Cardiac muscle cell (in vitro differentiated cells and primary cell): ENCODE data around the gene MAP3K5. TPM values are rescaled to one million over a fixed set of nuclear protein-coding genes. Genes with fewer than 3 reads are reported as not detected.

Experiments
- DNase-seq, 2 donors: peaks; one replicate each; pipeline versions ENCODE4 v3.0.0 to v3.0.0-alpha.2; 2010 to 2017; ENCODE audit warnings: low read depth in 1 of 2, low spot score in 1 of 2
- H3K27ac ChIP-seq: fragments of 200-600 bp; sonication (generic); 2 replicates; pipeline ENCODE4 v1.5.1; 2016
- H3K27me3 ChIP-seq: fragments of 200-600 bp; sonication (generic); 2 replicates; pipeline ENCODE4 v1.6.0; 2016; ENCODE audit warnings: control low read depth
- H3K36me3 ChIP-seq: fragments of 200-600 bp; sonication (generic); 2 replicates; pipeline ENCODE4 v1.5.1; 2016; ENCODE audit warnings: control low read depth
- H3K4me1 ChIP-seq: fragments of 200-600 bp; sonication (generic); 2 replicates; pipeline ENCODE4 v1.8.1; 2017; ENCODE audit warnings: low read depth, mild to moderate bottlenecking, mixed run types
- H3K4me3 ChIP-seq: fragments of 200-600 bp; sonication (generic); 2 replicates; pipeline ENCODE4 v1.5.1; 2016; ENCODE audit warnings: mild to moderate bottlenecking
- H3K9me3 ChIP-seq: fragments of 200-600 bp; sonication (generic); 2 replicates; pipeline ENCODE4 v1.5.1; 2017; ENCODE audit warnings: low read depth, mild to moderate bottlenecking, control low read depth
- polyA plus RNA-seq: library from polyadenylated mRNA; unstranded; fragments of >200 nt; fragmentation: Nextera tagmentation; extraction: Ambion mirVana; gene quantifications from 2 replicates; pipeline ENCODE4 v1.2.1, GENCODE V29; 2016
- total RNA-seq: library from RNA; depleted of rRNA; stranded (reverse); fragments of >200 nt; gene quantifications from 2 replicates; pipeline ENCODE4 v1.2.3, GENCODE V29; 2016
- TF ChIP-seq, protein P1 (sequence below): IDR thresholded peaks from 2 replicates; pipeline ENCODE4 v1.5.1; 2012; ENCODE audit warnings: low read depth, mild to moderate bottlenecking, low read length

The MAP3K5 gene
- total and polyA plus RNA-seq, 2 experiments from 2014 or later: 2.8 to 3.0 TPM

DNA sequence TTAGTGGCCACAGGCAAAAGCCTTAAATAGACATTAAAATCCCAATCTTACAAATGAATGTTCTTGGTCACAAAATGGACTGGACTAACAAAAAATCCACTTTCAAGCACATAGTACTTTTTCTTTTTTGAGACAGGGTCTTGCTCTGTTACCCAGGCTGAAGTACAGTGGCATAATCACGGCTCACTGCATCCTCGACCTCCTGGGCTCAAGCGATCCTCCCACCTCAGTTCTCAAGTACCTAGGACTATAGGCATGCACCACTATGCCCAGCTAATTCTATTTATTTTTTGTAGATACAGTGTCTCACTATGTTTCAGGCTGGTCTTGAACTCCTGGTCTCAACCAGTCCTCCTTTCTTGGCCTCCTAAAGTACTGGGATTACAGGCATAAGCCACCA is 59.4 kb downstream of the MAP3K5 start:
- TF ChIP-seq, protein P1, sequence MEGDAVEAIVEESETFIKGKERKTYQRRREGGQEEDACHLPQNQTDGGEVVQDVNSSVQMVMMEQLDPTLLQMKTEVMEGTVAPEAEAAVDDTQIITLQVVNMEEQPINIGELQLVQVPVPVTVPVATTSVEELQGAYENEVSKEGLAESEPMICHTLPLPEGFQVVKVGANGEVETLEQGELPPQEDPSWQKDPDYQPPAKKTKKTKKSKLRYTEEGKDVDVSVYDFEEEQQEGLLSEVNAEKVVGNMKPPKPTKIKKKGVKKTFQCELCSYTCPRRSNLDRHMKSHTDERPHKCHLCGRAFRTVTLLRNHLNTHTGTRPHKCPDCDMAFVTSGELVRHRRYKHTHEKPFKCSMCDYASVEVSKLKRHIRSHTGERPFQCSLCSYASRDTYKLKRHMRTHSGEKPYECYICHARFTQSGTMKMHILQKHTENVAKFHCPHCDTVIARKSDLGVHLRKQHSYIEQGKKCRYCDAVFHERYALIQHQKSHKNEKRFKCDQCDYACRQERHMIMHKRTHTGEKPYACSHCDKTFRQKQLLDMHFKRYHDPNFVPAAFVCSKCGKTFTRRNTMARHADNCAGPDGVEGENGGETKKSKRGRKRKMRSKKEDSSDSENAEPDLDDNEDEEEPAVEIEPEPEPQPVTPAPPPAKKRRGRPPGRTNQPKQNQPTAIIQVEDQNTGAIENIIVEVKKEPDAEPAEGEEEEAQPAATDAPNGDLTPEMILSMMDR: no peak
- H3K27ac ChIP-seq: no peak overlapping the region
- peaks cover 5% of the 10 kb centered on the region for H3K4me1 ChIP-seq
- DNase-seq: no peak
- H3K27me3 ChIP-seq: no peaks in the 10 kb centered on the region
- H3K36me3 ChIP-seq: no peaks in the 10 kb centered on the region
- H3K9me3 ChIP-seq: no peaks in the 10 kb centered on the region
- no peak overlapping the region for H3K4me3 ChIP-seq

DNA sequence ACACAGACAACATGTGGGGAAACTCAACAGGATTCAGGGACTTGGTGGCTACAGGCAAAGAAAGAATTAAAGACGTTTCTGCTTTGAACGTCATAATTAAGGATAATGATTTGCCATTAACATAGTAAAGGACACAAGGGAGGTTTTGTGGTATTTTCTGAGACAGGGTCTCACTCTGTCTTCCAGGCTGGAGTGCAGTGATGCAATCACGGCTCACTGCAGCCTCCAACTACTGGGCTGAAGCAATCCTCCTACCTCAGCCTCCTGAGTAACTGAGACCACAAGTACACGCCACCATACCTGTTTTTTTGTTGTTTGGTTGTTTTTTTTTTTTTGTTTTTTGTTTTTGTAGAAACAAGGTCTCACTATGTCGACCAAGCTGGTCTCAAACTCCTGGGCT is 62.4 kb downstream of the MAP3K5 start:
- DNase-seq: no peak
- TF ChIP-seq, protein P1: no peak

DNA sequence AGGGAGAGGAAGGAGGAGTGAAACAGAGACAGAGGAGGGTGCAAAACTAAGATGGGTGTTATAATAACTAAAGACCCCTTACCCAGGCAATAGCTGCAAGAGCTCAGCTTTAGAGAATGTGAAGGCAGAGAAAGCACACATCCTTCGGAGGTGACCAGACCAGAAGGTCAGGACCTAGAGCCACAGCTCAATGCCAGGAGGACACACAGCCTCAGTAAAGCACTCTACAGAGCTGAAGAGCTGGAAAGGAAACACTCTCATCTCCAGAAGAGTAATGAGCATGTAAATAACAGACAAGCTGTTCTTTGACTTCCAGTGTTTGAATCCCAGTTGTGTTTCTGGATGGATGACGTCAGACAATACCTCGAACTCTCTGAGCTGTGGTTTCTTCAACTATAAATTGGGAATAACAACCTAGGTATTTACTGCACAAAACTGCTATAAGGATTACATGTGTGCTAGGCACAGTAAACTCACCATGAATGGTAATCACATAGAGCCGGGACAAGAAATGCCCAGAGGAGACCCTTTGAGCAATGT is 63.2 kb downstream of the MAP3K5 start:
- Histone ChIP-seq H3K36me3 (no peaks in the 10 kb centered on the region), H3K27me3 (no peaks in the 10 kb centered on the region), H3K27ac (no peak overlapping the region), H3K4me3 (no peak overlapping the region), H3K9me3 (no peaks in the 10 kb centered on the region), H3K4me1 (no peaks in the 10 kb centered on the region)
- TF ChIP-seq, protein P1: no peak
- DNase-seq: no peak

More for the DNA sequence above, 62.4 kb downstream of the MAP3K5 start:
- no peaks in the 10 kb centered on the region for H3K9me3 ChIP-seq
- no peak overlapping the region for H3K4me3 ChIP-seq
- H3K27ac ChIP-seq: no peak overlapping the region
- no peaks in the 10 kb centered on the region for H3K4me1 ChIP-seq
- no peaks in the 10 kb centered on the region for H3K36me3 ChIP-seq
- H3K27me3 ChIP-seq: no peaks in the 10 kb centered on the region

DNA sequence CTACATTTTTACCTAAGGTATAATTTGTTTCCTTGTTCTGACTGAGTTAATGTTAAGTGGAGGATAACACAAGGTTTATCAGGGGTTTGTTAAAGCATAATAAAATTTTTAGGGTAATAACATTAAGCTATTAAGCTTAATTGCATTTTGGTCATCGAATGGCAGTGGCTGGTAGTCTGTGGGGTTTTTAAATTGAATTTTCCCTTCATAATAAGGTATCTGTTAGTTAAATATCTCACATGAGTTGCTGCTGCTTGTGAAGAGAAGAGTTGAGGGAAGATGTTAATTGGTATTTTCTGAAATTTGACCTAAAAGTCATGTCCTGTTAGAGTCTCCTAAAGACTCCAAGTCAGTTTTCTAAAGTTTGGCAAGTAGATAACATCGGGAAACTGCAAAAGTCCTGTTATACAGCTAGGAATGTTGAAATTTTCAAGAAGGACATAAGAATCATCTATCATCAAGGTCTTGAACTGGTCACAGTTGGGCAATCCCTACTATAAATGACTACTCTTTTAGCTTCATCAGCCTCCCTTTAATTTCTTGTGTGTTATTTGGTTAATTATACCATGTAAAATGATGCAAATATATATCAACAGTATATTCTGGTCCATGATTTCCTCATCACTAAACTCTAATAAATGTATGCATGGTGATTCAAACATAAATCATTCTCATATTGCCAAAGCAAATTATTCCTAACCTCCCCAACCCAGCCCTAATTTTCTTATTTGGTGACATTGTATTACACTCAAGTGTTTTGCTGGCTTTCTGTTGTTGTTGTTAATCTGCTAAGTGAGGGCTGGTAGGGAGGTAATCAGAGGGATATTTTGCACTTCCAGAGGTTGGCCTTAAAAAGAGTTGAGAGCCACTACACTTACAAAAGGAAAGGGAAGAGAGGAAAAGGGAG is 64.0 kb downstream of the MAP3K5 start:
- no peak overlapping the region for H3K27ac ChIP-seq
- H3K36me3 ChIP-seq: no peaks in the 10 kb centered on the region
- H3K27me3 ChIP-seq: no peaks in the 10 kb centered on the region
- TF ChIP-seq, protein P1: no peak
- H3K4me1 ChIP-seq: no peaks in the 10 kb centered on the region
- no peaks in the 10 kb centered on the region for H3K9me3 ChIP-seq
- H3K4me3 ChIP-seq: no peak overlapping the region
- no peak for DNase-seq

DNA sequence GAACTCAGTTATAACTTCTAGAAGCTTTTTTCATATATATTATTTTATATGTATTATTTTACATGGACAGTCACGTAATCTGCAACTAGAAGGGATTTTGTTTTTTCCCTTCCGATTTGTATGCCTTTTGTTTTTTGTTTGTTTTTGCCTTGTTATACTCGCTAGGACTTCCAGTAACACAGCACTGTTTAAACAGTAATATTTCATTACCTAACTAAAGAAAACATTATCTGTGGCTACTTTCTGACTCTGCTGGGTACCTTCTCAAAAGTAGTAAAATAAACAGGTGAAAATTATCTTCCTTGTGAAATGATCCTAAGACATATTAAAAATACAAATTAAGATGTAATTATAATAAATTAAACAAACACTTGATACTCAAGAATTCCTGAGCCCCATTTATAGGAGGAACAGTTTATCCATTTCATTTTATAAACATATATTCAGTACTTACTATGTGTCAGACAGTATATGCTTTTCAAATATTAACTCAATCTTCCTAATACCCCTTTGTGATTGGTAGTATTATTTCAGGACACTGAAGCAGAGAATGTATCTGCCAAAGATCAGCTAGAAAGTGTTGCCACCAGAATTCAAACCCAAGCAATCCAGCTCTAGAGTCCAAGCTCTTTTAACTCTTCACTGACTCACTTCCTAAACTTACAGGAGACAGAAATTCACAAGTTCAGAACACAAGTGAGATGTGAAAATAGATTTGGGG is 65.3 kb downstream of the MAP3K5 start:
- TF ChIP-seq, protein P1: no peak
- Histone ChIP-seq H3K27ac (no peak overlapping the region), H3K9me3 (no peaks in the 10 kb centered on the region), H3K4me1 (no peaks in the 10 kb centered on the region), H3K4me3 (no peak overlapping the region), H3K36me3 (no peaks in the 10 kb centered on the region), H3K27me3 (no peaks in the 10 kb centered on the region)
- no peak for DNase-seq
